ENCODE results near the gene TMEM11. TPM values are rescaled to one million over a fixed set of nuclear protein-coding genes. Genes with fewer than 3 reads are reported as not detected.

The TMEM11 gene
- total RNA-seq, 1 experiment from 2014 or later = 39.1 TPM

- CTCF ChIA-PET = interaction anchor here (0.6 kb wide), 1 partner anchor 98 kb away, joined by 4 read pairs; no protein-coding TSS in a partner anchor
- no peak overlapping the region for H3K4me3 Mint-ChIP-seq (ENCODE audit: unreplicated experiment)
- H3K9me3 ChIP-seq = no peaks in the 10 kb centered on the region
- POLR2A ChIA-PET = no interaction called here
- no peaks in the 10 kb centered on the region for H3K9me3 Mint-ChIP-seq (ENCODE audit: unreplicated experiment)
- intact Hi-C loops (cut with micrococcal nuclease; ENCODE audit: unreplicated experiment) = no loop called here
- H3K36me3 ChIP-seq (ENCODE audit: control insufficient read depth, insufficient read depth, low read length) = no peaks in the 10 kb centered on the region; the same call in 1 of the 2 replicates
- H3K27me3 ChIP-seq (replicated peaks; ENCODE audit: control insufficient read depth, insufficient read depth, low read length) = no peaks in the 10 kb centered on the region
- H3K27me3 Mint-ChIP-seq (ENCODE audit: insufficient read depth, unreplicated experiment) = no peaks in the 10 kb centered on the region
- H3K4me3 ChIP-seq (ENCODE audit: low read depth, low read length) = no peak overlapping the region
- peaks cover 28% of the 10 kb centered on the region for H3K4me1 Mint-ChIP-seq (ENCODE audit: low read depth, unreplicated experiment)
- peaks cover 19% of the 10 kb centered on the region; the same call in 1 of the 2 replicates for H3K4me1 ChIP-seq
- DNase-seq = no peak
- H3K27ac Mint-ChIP-seq (ENCODE audit: unreplicated experiment) = no peak overlapping the region
- no peak for TF ChIP-seq CTCF (IDR thresholded peaks at IDR 0.05; ENCODE audit: insufficient read depth in 1 of 2, low read depth in 1 of 2, low read length in 1 of 2, severe bottlenecking in 1 of 2, unreplicated experiment in 1 of 2)
- BruUV-seq (replicated peaks) = no TSS peak
- H3K36me3 Mint-ChIP-seq (ENCODE audit: insufficient read depth, unreplicated experiment) = peaks cover 17% of the 10 kb centered on the region
These were observed 3.4 kb upstream of the TMEM11 start for GRCh38 chr17:21217346-21217745.

- H3K9me3 ChIP-seq = no peaks in the 10 kb centered on the region
- H3K9me3 Mint-ChIP-seq (ENCODE audit: unreplicated experiment) = no peaks in the 10 kb centered on the region
- H3K4me1 Mint-ChIP-seq (ENCODE audit: low read depth, unreplicated experiment) = peaks cover 29% of the 10 kb centered on the region
- no peak for TF ChIP-seq CTCF (IDR thresholded peaks at IDR 0.05; ENCODE audit: insufficient read depth in 1 of 2, low read depth in 1 of 2, low read length in 1 of 2, severe bottlenecking in 1 of 2, unreplicated experiment in 1 of 2)
- no peaks in the 10 kb centered on the region for H3K27me3 Mint-ChIP-seq (ENCODE audit: insufficient read depth, unreplicated experiment)
- H3K27me3 ChIP-seq (replicated peaks; ENCODE audit: control insufficient read depth, insufficient read depth, low read length) = no peaks in the 10 kb centered on the region
- BruUV-seq (replicated peaks) = no TSS peak
- intact Hi-C loops (cut with micrococcal nuclease; ENCODE audit: unreplicated experiment) = loop anchor here (2.0 kb wide), 1 partner anchor 59 kb away; no protein-coding TSS in a partner anchor
- H3K4me3 ChIP-seq (ENCODE audit: low read depth, low read length) = no peak overlapping the region
- ChIA-PET POLR2A (interaction anchor here (0.6 kb wide), 1 partner anchor 36 kb away, joined by 4 read pairs; no protein-coding TSS in a partner anchor), CTCF (no interaction called here)
- peaks cover 21% of the 10 kb centered on the region; the same call in 1 of the 2 replicates for H3K4me1 ChIP-seq
- no peak for DNase-seq
- peaks cover 20% of the 10 kb centered on the region for H3K36me3 Mint-ChIP-seq (ENCODE audit: insufficient read depth, unreplicated experiment)
- H3K4me3 Mint-ChIP-seq (ENCODE audit: unreplicated experiment) = peak overlapping the region; percentile 96
- H3K36me3 ChIP-seq (ENCODE audit: control insufficient read depth, insufficient read depth, low read length) = no peaks in the 10 kb centered on the region; the same call in 1 of the 2 replicates
- H3K27ac Mint-ChIP-seq (ENCODE audit: unreplicated experiment) = peak overlapping the region; percentile 98
These were observed 2.0 kb upstream of the TMEM11 start for GRCh38 chr17:21215935-21216334.

- Mint-ChIP-seq H3K27me3 (ENCODE audit: insufficient read depth, unreplicated experiment) (no peaks in the 10 kb centered on the region), H3K4me3 (ENCODE audit: unreplicated experiment) (peak overlapping the region; percentile 96), H3K4me1 (ENCODE audit: low read depth, unreplicated experiment) (peaks cover 29% of the 10 kb centered on the region), H3K9me3 (ENCODE audit: unreplicated experiment) (no peaks in the 10 kb centered on the region), H3K36me3 (ENCODE audit: insufficient read depth, unreplicated experiment) (peaks cover 26% of the 10 kb centered on the region), H3K27ac (ENCODE audit: unreplicated experiment) (peak overlapping the region; percentile 98)
- H3K4me1 ChIP-seq = peaks cover 21% of the 10 kb centered on the region; the same call in 1 of the 2 replicates
- H3K4me3 ChIP-seq (ENCODE audit: low read depth, low read length) = peak overlapping the region; percentile 89
- no peak for DNase-seq
- H3K27me3 ChIP-seq (replicated peaks; ENCODE audit: control insufficient read depth, insufficient read depth, low read length) = no peaks in the 10 kb centered on the region
- intact Hi-C loops (cut with micrococcal nuclease; ENCODE audit: unreplicated experiment) = loop anchor here (1.0 to 2.0 kb wide), 3 partner anchors 38 to 89 kb away; partner anchors contain the start of genes DHRS7B and NATD1
- TF ChIP-seq CTCF (IDR thresholded peaks at IDR 0.05; ENCODE audit: insufficient read depth in 1 of 2, low read depth in 1 of 2, low read length in 1 of 2, severe bottlenecking in 1 of 2, unreplicated experiment in 1 of 2) = no peak
- BruUV-seq (replicated peaks) = TSS peak; percentile 55
- ChIA-PET CTCF (interaction anchor here (0.5 to 1.3 kb wide), 4 partner anchors 64 to 172 kb away, joined by 3 to 4 read pairs (median 4); partner anchors contain the start of gene USP22), POLR2A (interaction anchor here (1.9 kb wide), 1 partner anchor 172 kb away, joined by 9 read pairs; the partner anchor contains the start of gene USP22)
- H3K36me3 ChIP-seq (ENCODE audit: control insufficient read depth, insufficient read depth, low read length) = no peaks in the 10 kb centered on the region
- H3K9me3 ChIP-seq = no peaks in the 10 kb centered on the region
These were observed 998 bp upstream of the TMEM11 start for GRCh38 chr17:21214777-21215541.
